K562 (cell line): ENCODE data around the gene IRS2. TPM values are rescaled to one million over a fixed set of nuclear protein-coding genes. Genes with fewer than 3 reads are reported as not detected.

ENCODE experiments used
- ATAC-seq: fragments of 200-7000 bp; cut with Tn5 transposase; 3 replicates; pipeline ENCODE4 v1.9.1; 2020; ENCODE audit warnings: moderate library complexity
- BruUV-seq: library from RNA; stranded (reverse); fragments of 400-500 nt; replicated peaks from 2 replicates; lab custom pipeline; 2021; lab: Mats Ljungman, UMichigan
- CTCF ChIA-PET: fragments of 300-600 bp; formaldehyde crosslinking; extraction: SDS; loops from one replicate; lab custom pipeline; 2021; ENCODE audit warnings: low intra/inter-chr PET ratio; lab: Yijun Ruan, JAX
- POLR2A ChIA-PET: fragments of 300-600, 350-650 bp; sonication (Branson Sonifier 250); formaldehyde crosslinking; extraction: SDS; loops from one replicate; lab custom pipeline; 2021; ENCODE audit warnings: antibody characterized with exemption, inconsistent platforms; lab: Yijun Ruan, JAX
- DNase-seq, 4 experiments: peaks; one replicate each; pipeline versions ENCODE4 v3.0.0 to v3.0.0-alpha.2; 2011 to 2018; ENCODE audit warnings: low spot score in 3 of 4, mixed read lengths in 3 of 4; ENCODE audit errors: extremely low read depth in 1 of 4
- FAIRE-seq: peaks from 2 replicates; lab custom pipeline; 2011; peaks lifted over from hg19 to GRCh38; lab: Jason Lieb, UNC
- H2AFZ ChIP-seq: 2 replicates; pipeline ENCODE4 v1.6.0; 2011; ENCODE audit warnings: low read depth, low read length, control low read depth, inconsistent platforms
- H3K27ac ChIP-seq: fragments of 200-600 bp; 3 replicates; pipeline ENCODE4 v1.8.0; 2011; ENCODE audit warnings: low read depth, mild to moderate bottlenecking, control low read depth, inconsistent platforms, low read length, moderate library complexity, mixed read lengths; ENCODE audit errors: extremely low read depth
- H3K27me3 ChIP-seq, 2 experiments: fragments of 300-600 bp in 1 of 2; 2 replicates in 1 of 2; 3 replicates in 1 of 2; pipeline versions ENCODE4 v1.6.0 to v1.8.0; 2011; ENCODE audit warnings: inconsistent platforms in 2 of 2, low read length in 2 of 2, mild to moderate bottlenecking in 1 of 2, mixed read lengths in 1 of 2, moderate library complexity in 1 of 2; ENCODE audit not compliant: control insufficient read depth in 2 of 2, insufficient read depth in 2 of 2
- H3K36me3 ChIP-seq: fragments of 300-600 bp; 3 replicates; pipeline ENCODE4 v1.8.0; 2011; ENCODE audit warnings: mild to moderate bottlenecking, low read length, inconsistent platforms; ENCODE audit not compliant: control insufficient read depth, insufficient read depth
- H3K4me1 ChIP-seq, 2 experiments: fragments of 200-600 bp in 1 of 2; replicated peaks in 1 of 2; 2 replicates in 1 of 2; 3 replicates in 1 of 2; pipeline versions ENCODE4 v1.5.1 to v1.8.0; 2011; ENCODE audit warnings: inconsistent platforms in 2 of 2, low read length in 2 of 2, mild to moderate bottlenecking in 1 of 2, mixed read lengths in 1 of 2, moderate library complexity in 1 of 2; ENCODE audit not compliant: control insufficient read depth in 2 of 2, insufficient read depth in 2 of 2
- H3K4me2 ChIP-seq: 2 replicates; pipeline ENCODE4 v1.6.1; 2011; ENCODE audit warnings: low read length, control low read depth, inconsistent platforms, mixed read lengths; ENCODE audit not compliant: insufficient read depth
- H3K4me3 ChIP-seq: fragments of 200-600 bp; sonication (generic), shearing (Covaris generic); 2 replicates; pipeline ENCODE4 v1.5.1; 2016; ENCODE audit warnings: control low read depth, inconsistent platforms
- H3K79me2 ChIP-seq: fragments of 200-600 bp; 3 replicates; pipeline ENCODE4 v1.8.0; 2011; ENCODE audit warnings: low read length, inconsistent platforms; ENCODE audit not compliant: control insufficient read depth, insufficient read depth
- H3K9ac ChIP-seq, 2 experiments: 2 replicates each; pipeline versions ENCODE4 v1.6.0 to v1.6.1; 2011; ENCODE audit warnings: low read depth in 2 of 2, low read length in 2 of 2, control low read depth in 1 of 2, inconsistent platforms in 1 of 2, mild to moderate bottlenecking in 1 of 2, mixed read lengths in 1 of 2; ENCODE audit not compliant: insufficient read depth in 1 of 2
- H3K9me1 ChIP-seq: one replicate; pipeline ENCODE4 v1.6.0; 2011; ENCODE audit warnings: inconsistent platforms, mild to moderate bottlenecking, low read length, moderate library complexity; ENCODE audit not compliant: control insufficient read depth, insufficient read depth
- H3K9me3 ChIP-seq: replicated peaks from 2 replicates; pipeline ENCODE4 v1.5.1; 2011; ENCODE audit warnings: low read depth, low read length, inconsistent platforms; ENCODE audit not compliant: control insufficient read depth, insufficient read depth
- H4K20me1 ChIP-seq: replicated peaks from 2 replicates; pipeline ENCODE4 v1.6.1; 2011; ENCODE audit warnings: low read length, inconsistent platforms, mixed read lengths; ENCODE audit not compliant: control insufficient read depth, insufficient read depth
- ARID1B ChIP-seq: fragments of 450-650 bp; IDR thresholded peaks from 2 replicates; pipeline ENCODE4 v1.6.1; 2016; ENCODE audit warnings: antibody characterized with exemption, mild to moderate bottlenecking, inconsistent platforms
- CBFA2T3 ChIP-seq: fragments of 450-650 bp; IDR thresholded peaks from 2 replicates; pipeline ENCODE4 v1.6.1; 2017
- CBX5 ChIP-seq: IDR thresholded peaks from 2 replicates; pipeline ENCODE4 v1.6.1; 2014; ENCODE audit warnings: low read depth, borderline replicate concordance
- ELF1 ChIP-seq: fragments of 200-800 bp; sonication (Bioruptor generic); IDR thresholded peaks from 2 replicates; pipeline ENCODE4 v1.6.1; 2016; ENCODE audit warnings: missing genetic modification characterization, missing compliant biosample characterization
- FOXP1 ChIP-seq: sonication (generic); formaldehyde crosslinking; IDR thresholded peaks from 2 replicates; pipeline ENCODE4 v1.8.0; 2022; ENCODE audit warnings: mild to moderate bottlenecking, missing genetic modification reagents
- GABPA ChIP-seq: fragments of 200-800 bp; sonication (Bioruptor generic); conservative IDR thresholded peaks from 2 replicates; pipeline ENCODE4 v1.6.1; 2016; ENCODE audit warnings: low read depth, missing genetic modification characterization, missing compliant biosample characterization
- HDAC1 ChIP-seq, 2 experiments: fragments of 450-650 bp; IDR thresholded peaks; 2 replicates each; pipeline ENCODE4 v1.6.1; 2016 to 2017; ENCODE audit warnings: inconsistent platforms in 1 of 2, mild to moderate bottlenecking in 1 of 2, moderate library complexity in 1 of 2
- MTF1 ChIP-seq: fragments of 250-450 bp; sonication (Bioruptor Pico); IDR thresholded peaks from 2 replicates; pipeline ENCODE4 v1.9.0; 2021; ENCODE audit warnings: moderate library complexity, mild to moderate bottlenecking, inconsistent platforms, borderline replicate concordance
- NCOA4 ChIP-seq: fragments of 450-650 bp; IDR thresholded peaks from 2 replicates; pipeline ENCODE4 v1.6.1; 2018; ENCODE audit warnings: mild to moderate bottlenecking; ENCODE audit not compliant: partially characterized antibody
- PHB2 ChIP-seq: fragments of 450-650 bp; IDR thresholded peaks from 2 replicates; pipeline ENCODE4 v1.6.1; 2017; ENCODE audit warnings: low read depth
- SMAD2 ChIP-seq: fragments of 150-350 bp; IDR thresholded peaks from 2 replicates; pipeline ENCODE4 v1.6.1; 2014; ENCODE audit warnings: low read depth, mild to moderate bottlenecking, low read length
- TCF3 ChIP-seq: sonication (generic); formaldehyde crosslinking; IDR thresholded peaks from 2 replicates; pipeline ENCODE4 v1.4.0; 2020; ENCODE audit warnings: mild to moderate bottlenecking, missing genetic modification reagents
- TSC22D4 ChIP-seq: fragments of 450-650 bp; IDR thresholded peaks from 2 replicates; pipeline ENCODE4 v1.6.1; 2016; ENCODE audit warnings: missing genetic modification characterization, missing biosample characterization, control low read depth
- ZBTB5 ChIP-seq: fragments of 450-650 bp; IDR thresholded peaks from 2 replicates; pipeline ENCODE4 v1.6.1; 2017; ENCODE audit warnings: antibody characterized with exemption
- ZEB2 ChIP-seq: fragments of 450-650 bp; IDR thresholded peaks from 2 replicates; pipeline ENCODE4 v1.6.1; 2016
- ZNF12 ChIP-seq: sonication (generic); formaldehyde crosslinking; IDR thresholded peaks from 2 replicates; pipeline ENCODE4 v1.4.0; 2020; ENCODE audit warnings: mild to moderate bottlenecking, missing genetic modification reagents
- WGBS: fragments of 100-300 bp; shearing (Covaris generic); methylation state at CpG from one replicate; pipeline ENCODE4 v1.1.6; 2016; ENCODE audit warnings: low coverage, mixed read lengths; ENCODE audit not compliant: insufficient coverage; ENCODE audit errors: missing lambda C conversion rate; 5-methylcytosine and 5-hydroxymethylcytosine counted together
- in situ Hi-C: fragments of 300-500 bp; cut with MboI; formaldehyde crosslinking; loops from 4 replicates; pipeline ENCODE4 v1.15.0; 2018; ENCODE audit warnings: inconsistent platforms, mixed read lengths
- intact Hi-C: fragments of 100-400 bp; cut with micrococcal nuclease; formaldehyde crosslinking; loops from 2 replicates; pipeline ENCODE4 v1.14.2; 2022
- polyA plus RNA-seq, 8 experiments: library from polyadenylated mRNA; depleted of rRNA in 4 of 8; stranded (reverse) in 5 of 8; unstranded in 3 of 8; fragments of >200 nt; fragmentation: Nextera tagmentation in 2 of 8; fragmentation: Illumina TruSeq in 1 of 8; extraction: Ambion mirVana in 2 of 8; extraction: Trizol in 1 of 8; gene quantifications; 2 replicates each; pipeline versions ENCODE4 v1.2.1 to v1.2.3, GENCODE V29; 2011 to 2014; ENCODE audit warnings: inconsistent platforms in 1 of 8, missing spikeins in 1 of 8
- total RNA-seq, 7 experiments: library from RNA; depleted of rRNA in 6 of 7; stranded (reverse); fragments of >200 nt in 6 of 7; fragmentation: Illumina TruSeq in 2 of 7; extraction: Trizol in 2 of 7; gene quantifications; 2 replicates each; pipeline versions ENCODE4 v1.2.1 to v1.2.3, GENCODE V29; 2011 to 2021; ENCODE audit warnings: low replicate concordance in 1 of 7
- TF ChIP-seq, protein P1 (sequence below): sonication (generic); formaldehyde crosslinking; IDR thresholded peaks from 2 replicates; pipeline ENCODE4 v1.8.0; 2022; ENCODE audit warnings: mild to moderate bottlenecking, missing genetic modification reagents

Gene IRS2
- total and polyA plus RNA-seq, 9 of the 15 experiments (the other 6 are each of a cell fraction or from before 2014, with no cell fraction given) = 0.36 to 4.6 (median 0.63) TPM

GRCh38 chr13:109790086-109790485 is 3.7 kb upstream of the IRS2 start (continued):
- TF ChIP-seq SMAD2 = no peak
- no peak for TF ChIP-seq PHB2
- TF ChIP-seq TCF3 (CRISPR knock-in tag) = no peak
- no peak for TF ChIP-seq CBX5

DNA sequence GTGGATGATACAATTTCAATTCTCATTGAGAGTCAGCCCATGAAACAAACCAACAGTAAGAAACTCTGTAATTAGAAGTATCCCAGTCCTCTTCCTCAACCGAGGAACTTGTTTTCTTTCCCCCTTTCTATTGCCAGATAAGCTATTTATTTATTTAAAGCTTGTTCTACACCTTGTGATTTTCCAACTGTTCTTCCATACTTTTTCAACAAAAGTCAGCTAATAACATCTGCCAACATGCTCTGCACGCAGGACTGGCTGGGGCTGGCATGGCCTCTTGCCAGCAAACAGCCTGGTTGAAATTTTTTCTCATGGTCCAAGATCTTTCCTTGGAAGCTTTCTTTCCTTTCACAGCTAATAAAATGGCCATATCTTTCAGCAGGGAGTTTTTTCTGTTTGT is 2.9 kb upstream of the IRS2 start:
- Histone ChIP-seq H3K4me3 (no peak overlapping the region), H3K9me1 (no peaks in the 10 kb centered on the region), H4K20me1 (no peaks in the 10 kb centered on the region), H3K4me1 (peaks cover 16 to 17% of the 10 kb centered on the region in 2 experiments; a peak in 4 of 5 replicates), H3K27ac (no peak overlapping the region), H3K9me3 (no peaks in the 10 kb centered on the region), H2AFZ (no peak overlapping the region), H3K79me2 (no peaks in the 10 kb centered on the region; the same call in 2 of the 3 replicates), H3K27me3 (no peaks in the 10 kb centered on the region), H3K4me2 (no peak overlapping the region), H3K36me3 (no peaks in the 10 kb centered on the region), H3K9ac (no peak overlapping the region)
- in situ Hi-C loops (no loop called here), intact Hi-C loops (loop anchor here (5.0 kb wide), 1 partner anchor 87 kb away; no protein-coding TSS in a partner anchor)
- ChIA-PET POLR2A (interaction anchor here (1.0 to 1.1 kb wide), 3 partner anchors 9 to 19 kb away, joined by 3 read pairs; no protein-coding TSS in a partner anchor), CTCF (no interaction called here)
- DNase-seq (no peak), ATAC-seq (no peak), FAIRE-seq (no peak)
- BruUV-seq = no TSS peak
- 73% methylated on average over 2 of the region's 2 CpGs for WGBS
- no peak for TF ChIP-seq ZNF12 (CRISPR knock-in tag)
- no peak for TF ChIP-seq PHB2
- no peak for TF ChIP-seq FOXP1 (CRISPR knock-in tag)
- TF ChIP-seq MTF1 (CRISPR knock-in tag) = no peak
- no peak for TF ChIP-seq ZBTB5
- TF ChIP-seq ELF1 (tag) = no peak
- no peak for TF ChIP-seq ARID1B
- TF ChIP-seq, protein P1, sequence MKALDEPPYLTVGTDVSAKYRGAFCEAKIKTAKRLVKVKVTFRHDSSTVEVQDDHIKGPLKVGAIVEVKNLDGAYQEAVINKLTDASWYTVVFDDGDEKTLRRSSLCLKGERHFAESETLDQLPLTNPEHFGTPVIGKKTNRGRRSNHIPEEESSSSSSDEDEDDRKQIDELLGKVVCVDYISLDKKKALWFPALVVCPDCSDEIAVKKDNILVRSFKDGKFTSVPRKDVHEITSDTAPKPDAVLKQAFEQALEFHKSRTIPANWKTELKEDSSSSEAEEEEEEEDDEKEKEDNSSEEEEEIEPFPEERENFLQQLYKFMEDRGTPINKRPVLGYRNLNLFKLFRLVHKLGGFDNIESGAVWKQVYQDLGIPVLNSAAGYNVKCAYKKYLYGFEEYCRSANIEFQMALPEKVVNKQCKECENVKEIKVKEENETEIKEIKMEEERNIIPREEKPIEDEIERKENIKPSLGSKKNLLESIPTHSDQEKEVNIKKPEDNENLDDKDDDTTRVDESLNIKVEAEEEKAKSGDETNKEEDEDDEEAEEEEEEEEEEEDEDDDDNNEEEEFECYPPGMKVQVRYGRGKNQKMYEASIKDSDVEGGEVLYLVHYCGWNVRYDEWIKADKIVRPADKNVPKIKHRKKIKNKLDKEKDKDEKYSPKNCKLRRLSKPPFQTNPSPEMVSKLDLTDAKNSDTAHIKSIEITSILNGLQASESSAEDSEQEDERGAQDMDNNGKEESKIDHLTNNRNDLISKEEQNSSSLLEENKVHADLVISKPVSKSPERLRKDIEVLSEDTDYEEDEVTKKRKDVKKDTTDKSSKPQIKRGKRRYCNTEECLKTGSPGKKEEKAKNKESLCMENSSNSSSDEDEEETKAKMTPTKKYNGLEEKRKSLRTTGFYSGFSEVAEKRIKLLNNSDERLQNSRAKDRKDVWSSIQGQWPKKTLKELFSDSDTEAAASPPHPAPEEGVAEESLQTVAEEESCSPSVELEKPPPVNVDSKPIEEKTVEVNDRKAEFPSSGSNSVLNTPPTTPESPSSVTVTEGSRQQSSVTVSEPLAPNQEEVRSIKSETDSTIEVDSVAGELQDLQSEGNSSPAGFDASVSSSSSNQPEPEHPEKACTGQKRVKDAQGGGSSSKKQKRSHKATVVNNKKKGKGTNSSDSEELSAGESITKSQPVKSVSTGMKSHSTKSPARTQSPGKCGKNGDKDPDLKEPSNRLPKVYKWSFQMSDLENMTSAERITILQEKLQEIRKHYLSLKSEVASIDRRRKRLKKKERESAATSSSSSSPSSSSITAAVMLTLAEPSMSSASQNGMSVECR (CRISPR knock-in tag) = no peak
- no peak for TF ChIP-seq HDAC1 (IDR thresholded peaks at IDR 0.05)
- no peak for TF ChIP-seq ZEB2
- TF ChIP-seq TSC22D4 = no peak
- no peak for TF ChIP-seq NCOA4
- TF ChIP-seq CBFA2T3 = no peak
- TF ChIP-seq GABPA (tag) = no peak
